HG03378 (cell line): ENCODE measurements around the gene CDH22.

ENCODE experiments used
- ATAC-seq: cut with Tn5 transposase; IDR thresholded peaks from one replicate; pipeline ENCODE4 v1.9.1; 2021; ENCODE audit warnings: mild to moderate bottlenecking, moderate library complexity; ENCODE audit not compliant: unreplicated experiment

The CDH22 gene

DNA sequence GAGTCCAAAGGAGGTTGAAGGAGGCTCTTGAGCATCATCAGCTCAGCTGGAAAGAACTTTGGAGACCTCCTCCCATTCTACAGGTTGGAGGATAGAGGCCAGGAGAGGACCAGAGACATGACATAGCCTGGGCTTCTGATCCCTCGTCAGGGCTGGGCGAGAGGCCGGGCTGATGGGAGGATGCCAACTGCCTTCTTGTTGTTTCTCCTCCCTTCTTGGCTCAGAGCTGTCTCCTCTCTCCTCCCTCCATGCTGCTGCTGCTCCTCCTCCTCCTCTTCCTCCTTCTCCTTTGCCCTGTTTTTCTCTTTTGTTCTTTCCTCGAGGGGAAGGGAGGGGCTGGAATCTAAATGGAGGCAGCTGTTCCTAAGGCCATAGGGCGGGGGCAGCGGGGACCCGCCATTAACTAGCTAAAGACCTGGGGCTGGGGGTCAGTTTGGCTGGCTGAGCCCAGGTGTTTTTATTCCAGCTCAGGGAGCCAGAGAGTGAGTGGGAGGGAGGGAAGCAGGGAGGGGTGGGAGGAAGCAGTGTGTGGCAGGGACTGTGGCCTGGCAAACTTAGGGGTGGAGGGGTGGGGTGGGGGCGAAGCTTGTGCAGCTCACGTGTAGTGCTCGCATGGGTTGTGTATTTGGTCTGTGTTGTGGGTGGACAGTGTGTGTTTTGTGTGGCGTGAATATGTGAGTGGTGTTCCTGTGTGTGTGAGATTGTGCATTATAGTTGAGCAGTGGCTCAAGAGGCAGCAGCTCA lies 105.4 kb downstream of the CDH22 start:
- ATAC-seq: no peak

- ATAC-seq: no peak
Measured at GRCh38 chr20:46200582-46201570, 107.4 kb downstream of the CDH22 start.

DNA sequence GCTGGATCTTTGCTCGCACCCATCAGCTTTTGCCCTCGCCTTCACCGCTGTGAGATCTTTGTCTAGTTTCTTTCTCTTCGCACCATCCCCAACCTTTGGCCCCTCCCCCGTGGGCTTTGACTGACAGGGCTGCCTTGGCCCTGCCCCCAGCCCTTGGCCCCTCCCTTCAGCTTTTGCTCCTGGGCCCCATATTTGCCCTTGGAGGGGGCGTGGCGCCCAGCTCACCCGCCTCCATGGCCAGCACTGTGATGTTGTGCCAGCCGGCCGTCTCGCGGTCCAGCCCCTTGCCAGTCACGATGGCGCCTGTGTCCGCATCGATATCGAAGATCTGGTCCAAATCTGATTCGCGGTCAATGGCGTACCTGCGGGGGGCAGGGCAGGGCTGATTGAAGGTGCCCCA lies 109.1 kb downstream of the CDH22 start:
- no peak for ATAC-seq

DNA sequence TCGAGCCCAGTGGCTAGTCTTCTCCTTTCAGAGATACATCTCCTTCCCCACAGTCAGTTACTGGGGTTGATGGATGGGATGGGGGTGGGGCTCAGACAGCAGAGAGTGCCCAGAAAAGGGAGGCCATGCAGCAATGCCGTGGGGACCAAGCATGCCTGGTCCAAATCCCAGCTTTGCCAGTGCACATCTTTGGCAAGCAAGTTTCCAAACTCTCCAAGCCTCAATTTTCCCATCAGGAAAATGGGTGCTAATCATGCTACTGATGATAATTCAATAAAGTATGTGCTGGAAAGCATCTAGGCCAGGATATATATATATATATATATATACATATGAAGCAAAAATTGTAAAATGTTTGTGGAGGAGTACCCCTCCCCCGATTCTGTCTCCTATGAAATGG lies 111.3 kb downstream of the CDH22 start:
- no peak for ATAC-seq

GRCh38 chr20:46195264-46196036 lies 112.8 kb downstream of the CDH22 start:
- no peak for ATAC-seq

GRCh38 chr20:46194409-46194808 lies 113.9 kb downstream of the CDH22 start:
- no peak for ATAC-seq

- ATAC-seq: no peak
Measured at GRCh38 chr20:46192376-46192944, 115.8 kb downstream of the CDH22 start.

GRCh38 chr20:46191611-46192010 lies 116.7 kb downstream of the CDH22 start:
- no peak for ATAC-seq

DNA sequence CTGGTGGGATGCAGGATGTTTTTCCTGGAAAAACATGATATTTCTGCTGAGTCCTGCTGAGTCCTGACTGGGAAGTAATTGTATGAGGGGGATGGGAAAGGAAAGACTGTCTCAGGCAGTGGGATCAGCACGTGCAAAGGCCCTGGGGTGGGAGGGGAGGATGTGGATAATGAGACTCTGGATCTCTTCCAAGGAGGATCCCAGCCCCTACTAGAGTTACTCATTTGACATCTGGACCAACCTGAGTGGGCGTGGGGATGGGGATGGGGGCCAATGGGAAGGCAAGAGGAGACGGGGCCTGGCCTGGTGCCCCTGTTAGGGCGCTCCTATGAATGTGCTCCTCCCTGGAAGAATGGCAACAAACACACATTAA lies 117.1 kb downstream of the CDH22 start:
- ATAC-seq: no peak

DNA sequence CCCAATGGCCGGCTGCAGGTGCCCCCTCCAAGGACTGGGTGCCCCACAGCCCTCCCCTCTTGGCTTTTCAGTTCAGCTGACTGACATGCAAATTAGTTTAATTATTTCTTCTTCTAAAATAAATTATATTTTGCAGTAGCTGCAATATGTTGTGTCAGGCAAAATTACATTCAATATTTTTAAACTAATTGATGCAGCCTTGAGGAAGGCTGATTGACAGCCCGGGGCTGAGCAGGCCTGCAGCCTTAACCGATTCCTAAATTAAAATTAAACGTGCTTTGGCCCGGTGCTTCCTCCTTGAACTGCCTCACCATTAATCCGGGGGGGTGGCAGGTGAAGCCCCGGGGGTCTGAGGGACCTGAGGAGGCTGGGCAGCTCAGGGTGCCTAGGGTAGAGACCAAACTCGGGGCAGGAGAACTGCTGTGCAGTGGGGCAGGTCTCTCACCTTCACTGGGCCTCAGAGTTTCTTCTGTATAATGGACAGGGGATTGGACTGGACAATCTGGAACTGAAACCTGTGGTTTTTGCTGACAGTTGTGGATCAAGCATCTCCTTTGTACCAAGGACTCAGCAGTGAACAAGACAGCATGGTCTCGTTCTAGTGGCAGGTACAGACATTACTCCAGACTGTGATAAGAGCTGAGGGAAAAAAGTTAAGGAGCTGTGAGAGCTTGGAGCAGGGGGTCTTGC lies 117.7 kb downstream of the CDH22 start:
- no peak for ATAC-seq

DNA sequence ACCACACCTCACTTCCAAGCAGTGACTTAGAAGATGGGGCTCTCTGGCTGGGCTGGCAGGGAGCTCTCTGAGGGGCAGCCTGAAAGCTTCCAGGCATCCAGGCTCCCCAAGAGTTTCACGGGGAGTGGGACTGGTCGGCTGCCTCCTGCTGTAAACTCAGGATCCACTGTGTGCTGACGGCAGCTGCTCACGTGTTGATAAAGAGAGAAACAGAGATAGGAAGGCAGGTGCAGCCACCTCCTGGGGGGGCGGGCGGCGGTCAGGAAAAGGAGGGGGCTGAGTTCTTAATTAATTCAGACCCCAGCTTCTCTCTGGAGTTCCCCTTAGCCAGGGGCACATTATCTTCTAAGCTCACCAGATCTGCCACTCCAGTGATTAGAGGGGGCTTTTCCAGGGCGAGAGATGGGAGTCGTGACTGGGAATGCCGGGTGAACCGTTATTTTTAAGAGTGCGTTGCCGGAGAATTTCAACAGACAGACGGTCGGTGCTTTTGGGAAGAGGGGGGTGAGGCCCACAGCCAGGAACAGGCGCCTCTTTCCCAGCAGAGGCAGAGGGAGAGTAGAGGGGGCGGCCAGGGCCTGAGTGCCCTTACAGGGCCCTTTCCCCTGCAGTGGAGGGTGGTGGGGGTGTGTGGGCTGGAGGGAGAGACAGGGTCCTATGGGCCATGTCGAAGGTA lies 119.3 kb downstream of the CDH22 start:
- no peak for ATAC-seq

DNA sequence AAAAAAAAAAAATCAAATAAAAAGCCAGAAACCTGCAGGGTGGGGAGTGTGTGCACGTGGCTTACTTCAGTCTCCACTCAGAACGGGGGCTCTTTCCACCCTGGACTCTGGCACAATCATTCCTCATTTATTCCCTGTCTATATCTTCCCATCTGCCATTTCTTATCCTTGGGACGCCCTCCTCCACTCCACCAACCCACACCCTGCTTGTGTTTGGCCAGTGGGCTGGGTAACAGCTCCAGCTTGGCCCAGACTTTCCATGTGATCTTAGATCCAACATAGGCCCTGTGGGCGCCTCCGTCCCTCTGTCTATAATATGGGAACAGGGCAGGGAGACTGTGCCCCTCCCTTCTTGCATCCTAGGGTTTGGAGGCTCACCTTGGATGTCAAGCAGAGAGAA lies 122.1 kb downstream of the CDH22 start:
- no peak for ATAC-seq

- no peak for ATAC-seq
Measured at GRCh38 chr20:46185353-46185752, 122.9 kb downstream of the CDH22 start.

DNA sequence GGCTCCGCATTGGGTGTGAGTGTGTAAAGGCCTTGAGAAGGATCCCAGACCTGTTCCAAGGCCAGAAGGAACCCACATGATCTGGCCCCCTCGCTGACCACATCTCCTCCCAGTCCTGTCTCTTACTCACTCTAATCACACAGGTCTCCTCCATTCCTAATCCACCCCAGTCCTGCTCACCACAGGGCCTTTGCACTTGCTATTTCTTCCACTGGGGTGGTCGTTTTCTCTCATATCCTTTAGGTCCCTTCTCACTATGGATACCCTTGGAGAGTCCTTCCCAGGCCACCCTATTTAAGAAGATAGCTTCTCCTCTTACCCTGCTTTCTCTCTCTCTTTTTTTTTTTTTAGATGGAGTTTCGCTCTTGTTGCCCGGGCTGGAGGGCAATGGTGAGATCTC lies 124.5 kb downstream of the CDH22 start:
- ATAC-seq: no peak

GRCh38 chr20:46182276-46183200 lies 125.8 kb downstream of the CDH22 start:
- ATAC-seq: no peak

GRCh38 chr20:46179862-46180261 lies 128.4 kb downstream of the CDH22 start:
- ATAC-seq: no peak

GRCh38 chr20:46178891-46179290 lies 129.4 kb downstream of the CDH22 start:
- ATAC-seq: no peak

DNA sequence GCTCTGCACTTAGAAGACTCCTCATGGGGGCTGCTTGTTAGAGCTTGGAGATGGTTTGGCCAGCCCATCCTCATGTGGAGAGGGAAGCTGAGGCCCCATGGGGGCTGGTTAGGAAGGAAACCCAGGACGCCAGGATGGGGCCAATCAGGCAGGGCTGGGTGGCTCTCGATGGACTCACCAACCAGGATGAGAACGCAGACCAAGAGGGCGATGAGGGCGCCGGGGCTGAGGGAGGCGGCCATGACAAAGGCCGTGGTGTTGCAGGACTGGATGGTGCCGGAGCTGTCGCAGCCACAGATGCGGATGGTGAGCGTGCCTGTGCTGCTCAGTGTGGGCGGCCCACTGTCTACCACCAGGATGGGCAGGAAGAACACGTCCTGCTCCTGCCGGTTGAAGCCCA lies 130.5 kb downstream of the CDH22 start:
- ATAC-seq: no peak
